Astrocyte (in vitro differentiated cells and primary cell): ENCODE results near the gene PCLO. TPM values are rescaled to one million over a fixed set of nuclear protein-coding genes. Genes with fewer than 3 reads are reported as not detected.

Experiments
- DNase-seq: peaks from one replicate; pipeline ENCODE4 v3.0.0-alpha.2; 2010; ENCODE audit warnings: low read depth
- FAIRE-seq: peaks from 2 replicates; lab custom pipeline; 2011; peaks lifted over from hg19 to GRCh38; lab: Jason Lieb, UNC
- H2AFZ ChIP-seq: 2 replicates; pipeline ENCODE4 v1.6.0; 2012; ENCODE audit warnings: low read depth, low read length, inconsistent platforms
- H3K27ac ChIP-seq: 2 replicates; pipeline ENCODE4 v1.5.1; 2011; ENCODE audit warnings: low read depth, low read length, inconsistent platforms
- H3K27me3 ChIP-seq: 2 replicates; pipeline ENCODE4 v1.6.0; 2011; ENCODE audit warnings: low read length, inconsistent platforms; ENCODE audit not compliant: insufficient read depth
- H3K36me3 ChIP-seq: 2 replicates; pipeline ENCODE4 v1.5.1; 2011; ENCODE audit warnings: low read length, inconsistent platforms; ENCODE audit not compliant: insufficient read depth
- H3K4me1 ChIP-seq: 2 replicates; pipeline ENCODE4 v1.5.1; 2011; ENCODE audit warnings: low read length, inconsistent platforms; ENCODE audit not compliant: insufficient read depth
- H3K4me2 ChIP-seq: 2 replicates; pipeline ENCODE4 v1.6.0; 2012; ENCODE audit warnings: low read length, inconsistent platforms
- H3K4me3 ChIP-seq: 2 replicates; pipeline ENCODE4 v1.5.1; 2011; ENCODE audit warnings: low read depth, mild to moderate bottlenecking, low read length, inconsistent platforms; ENCODE audit not compliant: insufficient read depth
- H3K79me2 ChIP-seq: 2 replicates; pipeline ENCODE4 v1.6.0; 2012; ENCODE audit warnings: mild to moderate bottlenecking, low read length, inconsistent platforms; ENCODE audit not compliant: insufficient read depth
- H3K9ac ChIP-seq: 2 replicates; pipeline ENCODE4 v1.6.0; 2012; ENCODE audit warnings: mild to moderate bottlenecking, low read length, inconsistent platforms
- H3K9me3 ChIP-seq: 2 replicates; pipeline ENCODE4 v1.5.1; 2012; ENCODE audit warnings: low read depth, mild to moderate bottlenecking, low read length, inconsistent platforms; ENCODE audit not compliant: insufficient read depth
- H4K20me1 ChIP-seq: 2 replicates; pipeline ENCODE4 v1.6.0; 2012; ENCODE audit warnings: low read length, inconsistent platforms; ENCODE audit not compliant: insufficient read depth
- H3K27ac Mint-ChIP-seq: one replicate; pipeline ENCODE4 v1.8.0; 2021; ENCODE audit warnings: mild to moderate bottlenecking, mixed read lengths; ENCODE audit not compliant: unreplicated experiment
- H3K27me3 Mint-ChIP-seq: one replicate; pipeline ENCODE4 v1.8.0; 2021; ENCODE audit warnings: low read depth, mixed read lengths; ENCODE audit not compliant: unreplicated experiment
- H3K36me3 Mint-ChIP-seq: one replicate; pipeline ENCODE4 v1.8.0; 2021; ENCODE audit warnings: low read depth, mixed read lengths; ENCODE audit not compliant: unreplicated experiment
- H3K4me1 Mint-ChIP-seq: one replicate; pipeline ENCODE4 v1.8.0; 2021; ENCODE audit warnings: low read depth, mixed read lengths; ENCODE audit not compliant: unreplicated experiment
- H3K4me3 Mint-ChIP-seq: one replicate; pipeline ENCODE4 v1.8.0; 2021; ENCODE audit warnings: mild to moderate bottlenecking, moderate library complexity, mixed read lengths; ENCODE audit not compliant: unreplicated experiment
- H3K9me3 Mint-ChIP-seq: one replicate; pipeline ENCODE4 v1.8.0; 2021; ENCODE audit warnings: mild to moderate bottlenecking, mixed read lengths; ENCODE audit not compliant: unreplicated experiment
- CTCF ChIP-seq: IDR thresholded peaks from 2 replicates; pipeline ENCODE4 v1.5.1; 2011; ENCODE audit warnings: low read depth, mild to moderate bottlenecking, inconsistent platforms, low read length, moderate library complexity; ENCODE audit not compliant: insufficient read depth
- EZH2 ChIP-seq: IDR thresholded peaks from 2 replicates; pipeline ENCODE4 v1.6.1; 2012; ENCODE audit warnings: mild to moderate bottlenecking, low read length, inconsistent platforms; ENCODE audit not compliant: insufficient read depth
- total RNA-seq: library from RNA; stranded (reverse); gene quantifications from 2 replicates; pipeline ENCODE4 v1.2.1, GENCODE V29; 2021

Gene PCLO
- total RNA-seq, 1 donor from 2014 or later: 3.0 TPM

DNA sequence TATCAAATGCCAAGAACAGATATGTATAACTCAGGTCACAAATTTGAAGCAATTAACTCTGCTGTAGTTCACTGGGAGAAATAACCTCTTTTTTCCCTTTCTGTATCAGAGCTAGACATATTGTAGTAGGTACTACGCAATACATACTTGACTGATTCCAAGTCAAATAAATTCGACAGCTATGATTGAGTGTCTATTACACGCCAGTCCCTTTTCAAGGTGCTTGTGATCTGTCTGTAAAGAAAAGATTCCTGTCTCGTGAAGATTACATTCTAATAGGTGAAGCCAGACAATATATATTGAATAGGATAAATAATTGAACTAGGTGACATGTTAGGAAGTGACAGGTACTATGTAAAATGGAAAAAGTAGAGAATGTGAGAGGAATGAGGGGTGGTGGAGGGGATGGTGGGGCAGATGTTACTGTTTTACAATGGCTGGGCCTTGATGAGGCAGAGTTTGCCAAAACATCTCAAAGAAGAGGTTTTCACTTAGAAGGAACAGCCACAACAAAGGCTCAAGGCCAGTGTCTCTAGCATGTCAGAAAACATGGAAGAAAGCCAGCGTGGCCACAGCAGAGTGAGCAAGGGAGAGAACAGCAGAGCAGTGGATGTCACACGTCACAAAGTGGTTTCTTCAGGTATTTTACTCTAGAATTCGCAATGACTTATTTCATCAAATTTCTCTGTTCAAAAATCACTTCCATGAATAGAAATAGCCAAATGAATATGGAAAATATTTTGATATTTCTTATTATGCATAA is 436.5 kb downstream of the PCLO start:
- Histone ChIP-seq H3K4me2 (no peak overlapping the region), H4K20me1 (no peaks in the 10 kb centered on the region), H3K4me3 (no peak overlapping the region), H3K36me3 (no peaks in the 10 kb centered on the region), H3K79me2 (no peaks in the 10 kb centered on the region), H3K9ac (no peak overlapping the region), H3K9me3 (no peaks in the 10 kb centered on the region), H3K4me1 (no peaks in the 10 kb centered on the region), H2AFZ (no peak overlapping the region), H3K27ac (no peak overlapping the region), H3K27me3 (no peaks in the 10 kb centered on the region)
- Mint-ChIP-seq H3K4me1 (no peaks in the 10 kb centered on the region), H3K27ac (no peak overlapping the region), H3K4me3 (no peak overlapping the region), H3K36me3 (no peaks in the 10 kb centered on the region), H3K27me3 (no peaks in the 10 kb centered on the region), H3K9me3 (no peaks in the 10 kb centered on the region)
- TF ChIP-seq CTCF (no peak), EZH2 (no peak)
- FAIRE-seq: no peak
- peak; percentile 62 for DNase-seq

GRCh38 chr7:82723411-82723810 is 439.3 kb downstream of the PCLO start:
- H3K79me2 ChIP-seq: no peaks in the 10 kb centered on the region
- H3K27me3 ChIP-seq: no peaks in the 10 kb centered on the region
- FAIRE-seq (no peak), DNase-seq (peak; percentile 24)
- Mint-ChIP-seq H3K9me3 (no peaks in the 10 kb centered on the region), H3K27me3 (no peaks in the 10 kb centered on the region), H3K4me3 (no peak overlapping the region), H3K27ac (no peak overlapping the region), H3K4me1 (no peaks in the 10 kb centered on the region), H3K36me3 (no peaks in the 10 kb centered on the region)
- no peaks in the 10 kb centered on the region for H3K9me3 ChIP-seq
- H3K4me3 ChIP-seq: no peak overlapping the region
- no peaks in the 10 kb centered on the region for H3K36me3 ChIP-seq
- no peak overlapping the region for H3K4me2 ChIP-seq
- no peaks in the 10 kb centered on the region for H3K4me1 ChIP-seq
- TF ChIP-seq CTCF: no peak
- TF ChIP-seq EZH2: no peak
- no peak overlapping the region for H3K9ac ChIP-seq
- no peak overlapping the region for H2AFZ ChIP-seq
- H3K27ac ChIP-seq: no peak overlapping the region
- no peaks in the 10 kb centered on the region for H4K20me1 ChIP-seq

- H3K27ac Mint-ChIP-seq: no peak overlapping the region
- no peak overlapping the region for H3K4me3 Mint-ChIP-seq
- Histone ChIP-seq H3K4me1 (no peaks in the 10 kb centered on the region), H3K9me3 (no peaks in the 10 kb centered on the region), H3K27ac (no peak overlapping the region), H3K4me2 (no peak overlapping the region), H3K9ac (no peak overlapping the region), H4K20me1 (no peaks in the 10 kb centered on the region), H3K27me3 (no peaks in the 10 kb centered on the region), H3K36me3 (no peaks in the 10 kb centered on the region), H2AFZ (no peak overlapping the region), H3K79me2 (no peaks in the 10 kb centered on the region), H3K4me3 (no peak overlapping the region)
- H3K36me3 Mint-ChIP-seq: no peaks in the 10 kb centered on the region
- no peak for TF ChIP-seq EZH2
- TF ChIP-seq CTCF: no peak
- DNase-seq (no peak), FAIRE-seq (no peak)
- H3K27me3 Mint-ChIP-seq: no peaks in the 10 kb centered on the region
- H3K9me3 Mint-ChIP-seq: no peaks in the 10 kb centered on the region
- H3K4me1 Mint-ChIP-seq: no peaks in the 10 kb centered on the region
Measured at GRCh38 chr7:82722946-82723345, 439.7 kb downstream of the PCLO start.
